HL-60 (cell line): ENCODE results near the gene SORCS1.

Experiments
- GABPA ChIP-seq: IDR thresholded peaks from 2 replicates; pipeline ENCODE4 v1.6.1; 2012; ENCODE audit warnings: low read depth
- POLR2AphosphoS5 ChIP-seq: IDR thresholded peaks from 2 replicates; pipeline ENCODE4 v1.6.1; 2012; ENCODE audit warnings: low read depth
- TF ChIP-seq, protein P1 (sequence below): IDR thresholded peaks from one replicate; pipeline ENCODE4 v1.5.1; 2011; ENCODE audit warnings: low read length, control low read depth, inconsistent platforms; ENCODE audit not compliant: insufficient read depth

DNA sequence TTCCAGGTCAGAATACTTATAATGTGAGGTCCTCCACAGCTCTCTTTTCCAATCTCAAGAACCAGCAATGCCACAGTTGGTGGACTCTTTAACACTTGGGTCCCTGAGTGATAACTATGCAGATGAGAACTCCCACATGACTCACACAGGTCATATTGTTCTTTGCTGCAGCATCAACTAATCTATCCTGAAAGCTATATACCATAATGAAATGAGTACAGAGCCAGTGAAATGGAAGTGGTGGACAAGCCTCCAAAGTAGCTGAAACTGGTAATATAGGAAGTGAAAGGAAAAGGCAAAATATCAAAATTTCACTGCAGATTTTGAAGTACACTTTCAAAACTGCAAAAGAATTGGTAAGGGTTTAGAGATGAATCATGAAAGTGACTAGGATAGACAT is 45.6 kb downstream of the SORCS1 start:
- TF ChIP-seq, protein P1, sequence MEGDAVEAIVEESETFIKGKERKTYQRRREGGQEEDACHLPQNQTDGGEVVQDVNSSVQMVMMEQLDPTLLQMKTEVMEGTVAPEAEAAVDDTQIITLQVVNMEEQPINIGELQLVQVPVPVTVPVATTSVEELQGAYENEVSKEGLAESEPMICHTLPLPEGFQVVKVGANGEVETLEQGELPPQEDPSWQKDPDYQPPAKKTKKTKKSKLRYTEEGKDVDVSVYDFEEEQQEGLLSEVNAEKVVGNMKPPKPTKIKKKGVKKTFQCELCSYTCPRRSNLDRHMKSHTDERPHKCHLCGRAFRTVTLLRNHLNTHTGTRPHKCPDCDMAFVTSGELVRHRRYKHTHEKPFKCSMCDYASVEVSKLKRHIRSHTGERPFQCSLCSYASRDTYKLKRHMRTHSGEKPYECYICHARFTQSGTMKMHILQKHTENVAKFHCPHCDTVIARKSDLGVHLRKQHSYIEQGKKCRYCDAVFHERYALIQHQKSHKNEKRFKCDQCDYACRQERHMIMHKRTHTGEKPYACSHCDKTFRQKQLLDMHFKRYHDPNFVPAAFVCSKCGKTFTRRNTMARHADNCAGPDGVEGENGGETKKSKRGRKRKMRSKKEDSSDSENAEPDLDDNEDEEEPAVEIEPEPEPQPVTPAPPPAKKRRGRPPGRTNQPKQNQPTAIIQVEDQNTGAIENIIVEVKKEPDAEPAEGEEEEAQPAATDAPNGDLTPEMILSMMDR, result no peak
- TF ChIP-seq GABPA (no peak), POLR2AphosphoS5 (no peak)
